ENCODE measurements around the gene RPS10. TPM values are rescaled to one million over a fixed set of nuclear protein-coding genes. Genes with fewer than 3 reads are reported as not detected.
A peak's percentile ranks its signal among the peaks of the same experiment; 100 is the strongest.
"Not testable (repeated sequence)": the region's sequence is repeated elsewhere in the genome, so short reads cannot be mapped to it uniquely, and the experiment has no call there.

Gene RPS10
- total and polyA plus RNA-seq, 2 donors = 2,659 to 2,778 TPM

GRCh38 chr6:34414999-34415858 lies 10.6 kb downstream of the RPS10 start:
- no peak overlapping the region for H3K4me3 ChIP-seq (ENCODE audit: low read length in 2 of 2)
- no peaks in the 10 kb centered on the region for H3K27me3 ChIP-seq (ENCODE audit: control insufficient read depth in 2 of 2, insufficient read depth in 1 of 2, low read length in 1 of 2)
- H3K36me3 ChIP-seq (ENCODE audit: control insufficient read depth in 2 of 2, insufficient read depth in 2 of 2, low read length in 1 of 2) = peaks cover 41 to 60% of the 10 kb centered on the region in 2 donors
- H3K9me3 ChIP-seq (ENCODE audit: control insufficient read depth in 2 of 2, insufficient read depth in 1 of 2, low read length in 1 of 2) = no peaks in the 10 kb centered on the region
- H3K4me1 ChIP-seq (ENCODE audit: control insufficient read depth in 2 of 2, insufficient read depth in 2 of 2, low read length in 2 of 2) = peaks cover 0 to 4% of the 10 kb centered on the region in 2 donors
- DNase-seq (ENCODE audit: low read depth in 6 of 9, low spot score in 9 of 9) = peak in 5 of 9 donors; percentile 23 to 66 (median 41)
- peak overlapping the region in 1 of 2 donors; percentile 4 for H3K27ac ChIP-seq (ENCODE audit: low read depth in 1 of 2, low read length in 1 of 2)
- 81% methylated on average over 11 of the region's 11 CpGs for WGBS

- 99% methylated on average over 5 of the region's 5 CpGs for WGBS
- Histone ChIP-seq H3K4me3 (ENCODE audit: low read length in 2 of 2) (no peak overlapping the region), H3K9me3 (ENCODE audit: control insufficient read depth in 2 of 2, insufficient read depth in 1 of 2, low read length in 1 of 2) (no peaks in the 10 kb centered on the region), H3K4me1 (ENCODE audit: control insufficient read depth in 2 of 2, insufficient read depth in 2 of 2, low read length in 2 of 2) (peaks cover 0 to 4% of the 10 kb centered on the region in 2 donors), H3K27ac (ENCODE audit: low read depth in 1 of 2, low read length in 1 of 2) (no peak overlapping the region), H3K27me3 (ENCODE audit: control insufficient read depth in 2 of 2, insufficient read depth in 1 of 2, low read length in 1 of 2) (no peaks in the 10 kb centered on the region), H3K36me3 (ENCODE audit: control insufficient read depth in 2 of 2, insufficient read depth in 2 of 2, low read length in 1 of 2) (peaks cover 20 to 37% of the 10 kb centered on the region in 2 donors)
- no peak for DNase-seq (ENCODE audit: low read depth in 6 of 9, low spot score in 9 of 9)
These were observed 13.1 kb downstream of the RPS10 start for GRCh38 chr6:34412643-34413214.

GRCh38 chr6:34412016-34412415 lies 13.9 kb downstream of the RPS10 start:
- no peaks in the 10 kb centered on the region for H3K9me3 ChIP-seq (ENCODE audit: control insufficient read depth in 2 of 2, insufficient read depth in 1 of 2, low read length in 1 of 2)
- WGBS = 99% methylated on average over 5 of the region's 5 CpGs
- H3K27me3 ChIP-seq (ENCODE audit: control insufficient read depth in 2 of 2, insufficient read depth in 1 of 2, low read length in 1 of 2) = no peaks in the 10 kb centered on the region
- H3K4me3 ChIP-seq (ENCODE audit: low read length in 2 of 2) = no peak overlapping the region
- peaks cover 0 to 4% of the 10 kb centered on the region in 2 donors for H3K4me1 ChIP-seq (ENCODE audit: control insufficient read depth in 2 of 2, insufficient read depth in 2 of 2, low read length in 2 of 2)
- H3K27ac ChIP-seq (ENCODE audit: low read depth in 1 of 2, low read length in 1 of 2) = no peak overlapping the region
- peaks cover 13 to 30% of the 10 kb centered on the region in 2 donors for H3K36me3 ChIP-seq (ENCODE audit: control insufficient read depth in 2 of 2, insufficient read depth in 2 of 2, low read length in 1 of 2)
- no peak for DNase-seq (ENCODE audit: low read depth in 6 of 9, low spot score in 9 of 9)

GRCh38 chr6:34407915-34408314 lies 18.0 kb downstream of the RPS10 start:
- H3K4me3 ChIP-seq (ENCODE audit: low read length in 2 of 2); H3K9me3 ChIP-seq (ENCODE audit: control insufficient read depth in 2 of 2, insufficient read depth in 1 of 2, low read length in 1 of 2); H3K4me1 ChIP-seq (ENCODE audit: control insufficient read depth in 2 of 2, insufficient read depth in 2 of 2, low read length in 2 of 2); H3K36me3 ChIP-seq (ENCODE audit: control insufficient read depth in 2 of 2, insufficient read depth in 2 of 2, low read length in 1 of 2); H3K27me3 ChIP-seq (ENCODE audit: control insufficient read depth in 2 of 2, insufficient read depth in 1 of 2, low read length in 1 of 2); H3K27ac ChIP-seq (ENCODE audit: low read depth in 1 of 2, low read length in 1 of 2); DNase-seq (ENCODE audit: low read depth in 6 of 9, low spot score in 9 of 9): not testable (repeated sequence)
- WGBS = 100% methylated on average over 1 of the region's 1 CpG

GRCh38 chr6:34396518-34396917 lies 29.4 kb downstream of the RPS10 start:
- Histone ChIP-seq H3K36me3 (ENCODE audit: control insufficient read depth in 2 of 2, insufficient read depth in 2 of 2, low read length in 1 of 2) (no peaks in the 10 kb centered on the region), H3K4me3 (ENCODE audit: low read length in 2 of 2) (no peak overlapping the region), H3K27ac (ENCODE audit: low read depth in 1 of 2, low read length in 1 of 2) (no peak overlapping the region), H3K4me1 (ENCODE audit: control insufficient read depth in 2 of 2, insufficient read depth in 2 of 2, low read length in 2 of 2) (peaks cover 5 to 9% of the 10 kb centered on the region in 2 donors), H3K9me3 (ENCODE audit: control insufficient read depth in 2 of 2, insufficient read depth in 1 of 2, low read length in 1 of 2) (peaks cover 0 to 8% of the 10 kb centered on the region in 2 donors), H3K27me3 (ENCODE audit: control insufficient read depth in 2 of 2, insufficient read depth in 1 of 2, low read length in 1 of 2) (no peaks in the 10 kb centered on the region)
- no peak for DNase-seq (ENCODE audit: low read depth in 6 of 9, low spot score in 9 of 9)
- 100% methylated on average over 6 of the region's 6 CpGs for WGBS

- H3K27ac ChIP-seq (ENCODE audit: low read depth in 1 of 2, low read length in 1 of 2) = no peak overlapping the region
- no peaks in the 10 kb centered on the region for H3K36me3 ChIP-seq (ENCODE audit: control insufficient read depth in 2 of 2, insufficient read depth in 2 of 2, low read length in 1 of 2)
- H3K4me3 ChIP-seq (ENCODE audit: low read length in 2 of 2) = no peak overlapping the region
- H3K4me1 ChIP-seq (ENCODE audit: control insufficient read depth in 2 of 2, insufficient read depth in 2 of 2, low read length in 2 of 2) = peaks cover 11 to 16% of the 10 kb centered on the region in 2 donors
- DNase-seq (ENCODE audit: low read depth in 6 of 9, low spot score in 9 of 9) = no peak
- no peaks in the 10 kb centered on the region for H3K27me3 ChIP-seq (ENCODE audit: control insufficient read depth in 2 of 2, insufficient read depth in 1 of 2, low read length in 1 of 2)
- peaks cover 0 to 8% of the 10 kb centered on the region in 2 donors for H3K9me3 ChIP-seq (ENCODE audit: control insufficient read depth in 2 of 2, insufficient read depth in 1 of 2, low read length in 1 of 2)
- 97% methylated on average over 3 of the region's 3 CpGs for WGBS
These were observed 31.9 kb downstream of the RPS10 start for GRCh38 chr6:34393966-34394305.

- Histone ChIP-seq H3K4me3 (ENCODE audit: low read length in 2 of 2) (peak overlapping the region; percentile 63 to 75), H3K36me3 (ENCODE audit: control insufficient read depth in 2 of 2, insufficient read depth in 2 of 2, low read length in 1 of 2) (no peaks in the 10 kb centered on the region), H3K9me3 (ENCODE audit: control insufficient read depth in 2 of 2, insufficient read depth in 1 of 2, low read length in 1 of 2) (peaks cover 0 to 8% of the 10 kb centered on the region in 2 donors), H3K4me1 (ENCODE audit: control insufficient read depth in 2 of 2, insufficient read depth in 2 of 2, low read length in 2 of 2) (peaks cover 11 to 16% of the 10 kb centered on the region in 2 donors), H3K27ac (ENCODE audit: low read depth in 1 of 2, low read length in 1 of 2) (peak overlapping the region; percentile 46 to 64), H3K27me3 (ENCODE audit: control insufficient read depth in 2 of 2, insufficient read depth in 1 of 2, low read length in 1 of 2) (no peaks in the 10 kb centered on the region)
- no peak for DNase-seq (ENCODE audit: low read depth in 6 of 9, low spot score in 9 of 9)
- 35% methylated on average over 16 of the region's 16 CpGs for WGBS
These were observed 32.5 kb downstream of the RPS10 start for GRCh38 chr6:34393191-34393965.

- H3K27me3 ChIP-seq (ENCODE audit: control insufficient read depth in 2 of 2, insufficient read depth in 1 of 2, low read length in 1 of 2) = no peaks in the 10 kb centered on the region
- peak within 1 kb of the TSS; percentile 63 to 75 for H3K4me3 ChIP-seq (ENCODE audit: low read length in 2 of 2)
- H3K36me3 ChIP-seq (ENCODE audit: control insufficient read depth in 2 of 2, insufficient read depth in 2 of 2, low read length in 1 of 2) = no peaks in the 10 kb centered on the region
- peak; percentile 91 to 99 (median 94) for DNase-seq (ENCODE audit: low read depth in 6 of 9, low spot score in 9 of 9)
- peak within 1 kb of the TSS; percentile 64 to 84 for H3K27ac ChIP-seq (ENCODE audit: low read depth in 1 of 2, low read length in 1 of 2)
- peaks cover 11 to 16% of the 10 kb centered on the region in 2 donors for H3K4me1 ChIP-seq (ENCODE audit: control insufficient read depth in 2 of 2, insufficient read depth in 2 of 2, low read length in 2 of 2)
- under 1% methylated on average over 87 of the region's 87 CpGs for WGBS
- H3K9me3 ChIP-seq (ENCODE audit: control insufficient read depth in 2 of 2, insufficient read depth in 1 of 2, low read length in 1 of 2) = peaks cover 0 to 8% of the 10 kb centered on the region in 2 donors
These were observed 33.2 kb downstream of the RPS10 start, which contains the start of gene NUDT3 for GRCh38 chr6:34392497-34393190. Gene NUDT3 (minus strand): TSS chr6:34392669. CDS start chr6:34392362, 307 bp downstream.
